ENCODE results near the gene LIMA1. TPM values are rescaled to one million over a fixed set of nuclear protein-coding genes. Genes with fewer than 3 reads are reported as not detected.
"Not testable (repeated sequence)": the region's sequence is repeated elsewhere in the genome, so short reads cannot be mapped to it uniquely, and the experiment has no call there.

The LIMA1 gene
- total and polyA plus RNA-seq, 2 of the 4 experiments (the other 2 are of a cell fraction), result 126 to 163 TPM

- Histone ChIP-seq H3K4me2 (ENCODE audit: low read depth, low read length) (no peak overlapping the region), H4K8ac (ENCODE audit: low read depth in 2 of 2, low read length in 2 of 2) (no peak overlapping the region), H3K4ac (ENCODE audit: low read depth, low read length) (no peak overlapping the region), H3K18ac (ENCODE audit: low read depth, low read length) (no peak overlapping the region), H3K9me1 (ENCODE audit: insufficient read depth, low read length) (peaks cover 6% of the 10 kb centered on the region; the same call in 1 of the 2 replicates), H2BK120ac (ENCODE audit: low read depth, low read length) (no peak overlapping the region), H3K9ac (ENCODE audit: low read depth, low read length) (no peak overlapping the region), H3K23ac (ENCODE audit: low read depth, low read length) (no peak overlapping the region), H4K20me1 (ENCODE audit: insufficient read depth, low read length) (no peaks in the 10 kb centered on the region), H2AK5ac (ENCODE audit: low read depth, low read length) (no peak overlapping the region), H3K79me1 (ENCODE audit: low read depth in 1 of 2, low read length in 2 of 2) (no peaks in the 10 kb centered on the region), H2AFZ (replicated peaks; ENCODE audit: low read length, poor library complexity) (no peak overlapping the region), H2BK15ac (ENCODE audit: low read depth, low read length) (no peak overlapping the region), H3K27ac (ENCODE audit: insufficient read depth, low read length) (no peak overlapping the region), H2BK5ac (ENCODE audit: low read depth, low read length, poor library complexity, severe bottlenecking) (no peak overlapping the region), H3K4me3 (ENCODE audit: insufficient read depth, low read depth, low read length) (no peak overlapping the region), H3K56ac (ENCODE audit: extremely low read depth, insufficient read depth, low read length) (no peak overlapping the region), H3K4me1 (ENCODE audit: control insufficient read depth, insufficient read depth, low read length) (peaks cover 10% of the 10 kb centered on the region), H2AK9ac (replicated peaks; ENCODE audit: low read depth, low read length, poor library complexity) (no peak overlapping the region), H3K36me3 (ENCODE audit: control insufficient read depth, insufficient read depth, low read length) (no peaks in the 10 kb centered on the region), H3K27me3 (ENCODE audit: control insufficient read depth, insufficient read depth, low read length) (no peaks in the 10 kb centered on the region), H3K14ac (replicated peaks; ENCODE audit: low read depth, low read length) (no peak overlapping the region), H2BK20ac (ENCODE audit: low read depth, low read length) (no peak overlapping the region), H4K5ac (ENCODE audit: low read depth, low read length) (no peak overlapping the region), H3K9me3 (ENCODE audit: control insufficient read depth, insufficient read depth, low read length) (no peaks in the 10 kb centered on the region), H4K91ac (ENCODE audit: insufficient read depth, low read depth, low read length) (no peak overlapping the region)
- ATAC-seq (ENCODE audit: low read depth) (no peak), DNase-seq (no peak)
- 100% methylated on average over 1 of the region's 5 CpGs; no CpG with 5 or more reads in 1 of the 2 experiments for WGBS, 2 experiments (ENCODE audit: extremely low coverage in 2 of 2, insufficient read length in 1 of 2)
- in situ Hi-C loops (cut with MboI; ENCODE audit: low sequenced_read_pairs) (no loop called here), intact Hi-C loops (cut with micrococcal nuclease) (loop anchor here (5.0 kb wide), 1 partner anchor 71 kb away; the partner anchor contains the start of gene FAM186A), dilution Hi-C loops (cut with HindIII; ENCODE audit: low sequenced_read_pairs, unreplicated experiment) (no loop called here)
- no TSS peak for BruUV-seq (replicated peaks)
- ChIA-PET CTCF (no interaction called here), POLR2A (ENCODE audit: unreplicated experiment) (no interaction called here)
- TF ChIP-seq POLR2A (IDR thresholded peaks at IDR 0.05; ENCODE audit: low read depth, low read length), result no peak
- peak; percentile 61 for TF ChIP-seq CEBPB (IDR thresholded peaks at IDR 0.05; ENCODE audit: low read depth, low read length)
Measured at GRCh38 chr12:50325890-50326391, 42.6 kb upstream of the LIMA1 start.

DNA sequence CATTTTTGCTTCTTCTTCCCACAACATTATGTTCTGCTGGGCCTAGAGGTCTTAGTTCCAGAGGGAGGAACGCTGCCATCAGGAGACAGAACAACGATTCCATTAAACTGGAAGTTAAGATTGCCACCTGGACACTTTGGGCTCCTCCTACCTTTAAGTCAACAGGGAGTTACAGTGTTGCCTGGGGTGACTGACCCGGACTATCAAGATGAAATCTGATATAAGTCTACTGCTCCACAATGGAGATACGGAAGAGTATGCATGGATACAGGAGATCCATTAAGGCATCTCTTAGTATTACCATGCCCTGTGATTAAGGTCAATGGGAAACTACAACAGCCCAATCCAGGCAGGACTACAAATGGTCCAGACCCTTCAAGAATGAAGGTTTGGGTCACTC, 41.5 kb upstream of the LIMA1 start:
- H2BK15ac ChIP-seq (ENCODE audit: low read depth, low read length); H3K36me3 ChIP-seq (ENCODE audit: control insufficient read depth, insufficient read depth, low read length); H3K9me1 ChIP-seq (ENCODE audit: insufficient read depth, low read length); DNase-seq; H2AK9ac ChIP-seq (replicated peaks; ENCODE audit: low read depth, low read length, poor library complexity); POLR2A ChIA-PET (ENCODE audit: unreplicated experiment); H3K14ac ChIP-seq (replicated peaks; ENCODE audit: low read depth, low read length); H3K9ac ChIP-seq (ENCODE audit: low read depth, low read length); H4K8ac ChIP-seq (ENCODE audit: low read depth in 2 of 2, low read length in 2 of 2); H3K27ac ChIP-seq (ENCODE audit: insufficient read depth, low read length); H3K56ac ChIP-seq (ENCODE audit: extremely low read depth, insufficient read depth, low read length); H4K5ac ChIP-seq (ENCODE audit: low read depth, low read length); H3K4me1 ChIP-seq (ENCODE audit: control insufficient read depth, insufficient read depth, low read length); H3K18ac ChIP-seq (ENCODE audit: low read depth, low read length); H4K91ac ChIP-seq (ENCODE audit: insufficient read depth, low read depth, low read length); BruUV-seq (replicated peaks); ATAC-seq (ENCODE audit: low read depth); H2BK120ac ChIP-seq (ENCODE audit: low read depth, low read length); H3K23ac ChIP-seq (ENCODE audit: low read depth, low read length); H3K4ac ChIP-seq (ENCODE audit: low read depth, low read length); H2BK5ac ChIP-seq (ENCODE audit: low read depth, low read length, poor library complexity, severe bottlenecking); in situ Hi-C loops (cut with MboI; ENCODE audit: low sequenced_read_pairs); H2BK20ac ChIP-seq (ENCODE audit: low read depth, low read length); H4K20me1 ChIP-seq (ENCODE audit: insufficient read depth, low read length); dilution Hi-C loops (cut with HindIII; ENCODE audit: low sequenced_read_pairs, unreplicated experiment); CTCF ChIA-PET; H3K4me2 ChIP-seq (ENCODE audit: low read depth, low read length); H2AK5ac ChIP-seq (ENCODE audit: low read depth, low read length); H3K9me3 ChIP-seq (ENCODE audit: control insufficient read depth, insufficient read depth, low read length); H3K27me3 ChIP-seq (ENCODE audit: control insufficient read depth, insufficient read depth, low read length); H3K79me1 ChIP-seq (ENCODE audit: low read depth in 1 of 2, low read length in 2 of 2); H3K4me3 ChIP-seq (ENCODE audit: insufficient read depth, low read depth, low read length); H2AFZ ChIP-seq (replicated peaks; ENCODE audit: low read length, poor library complexity): not testable (repeated sequence)
- intact Hi-C loops (cut with micrococcal nuclease), result loop anchor here (5.0 kb wide), 1 partner anchor 73 kb away; the partner anchor contains the start of gene FAM186A
- no CpG with 5 or more reads among the region's 4 CpGs for WGBS, 2 experiments (ENCODE audit: extremely low coverage in 2 of 2, insufficient read length in 1 of 2)

Measured in IMR-90 (cell line).